H9 (cell line): ENCODE data around the gene VPS35L. TPM values are rescaled to one million over a fixed set of nuclear protein-coding genes. Genes with fewer than 3 reads are reported as not detected.

Experiments used
- DNase-seq: peaks from one replicate; pipeline ENCODE4 v3.0.0-alpha.2; 2017
- H2AFZ ChIP-seq: one replicate; pipeline ENCODE4 v1.6.1; 2013; ENCODE audit warnings: mild to moderate bottlenecking, low read length, control low read depth, moderate library complexity
- H2AK5ac ChIP-seq: 2 replicates; pipeline ENCODE4 v1.6.1; 2013; ENCODE audit warnings: low read length, control low read depth, mixed read lengths; ENCODE audit not compliant: insufficient read length
- H2BK120ac ChIP-seq: one replicate; pipeline ENCODE4 v1.6.1; 2013; ENCODE audit warnings: low read depth, mild to moderate bottlenecking, low read length, control low read depth, inconsistent platforms; ENCODE audit not compliant: poor library complexity, severe bottlenecking
- H2BK12ac ChIP-seq: 2 replicates; pipeline ENCODE4 v1.6.1; 2013; ENCODE audit warnings: low read length, control low read depth, mixed read lengths, low read depth; ENCODE audit not compliant: insufficient read length
- H2BK15ac ChIP-seq: 2 replicates; pipeline ENCODE4 v1.6.1; 2013; ENCODE audit warnings: low read depth, low read length, control low read depth
- H2BK20ac ChIP-seq: one replicate; pipeline ENCODE4 v1.6.1; 2013; ENCODE audit warnings: low read depth, mild to moderate bottlenecking, low read length, control low read depth, inconsistent platforms; ENCODE audit not compliant: poor library complexity, severe bottlenecking
- H2BK5ac ChIP-seq: 2 replicates; pipeline ENCODE4 v1.6.1; 2013; ENCODE audit warnings: low read length, control low read depth, mixed read lengths; ENCODE audit not compliant: insufficient read length
- H3K14ac ChIP-seq: 2 replicates; pipeline ENCODE4 v1.6.1; 2013; ENCODE audit warnings: low read length, control low read depth; ENCODE audit not compliant: insufficient read depth
- H3K18ac ChIP-seq: 2 replicates; pipeline ENCODE4 v1.6.1; 2013; ENCODE audit warnings: low read depth, mild to moderate bottlenecking, mixed read lengths, low read length, control low read depth; ENCODE audit not compliant: insufficient read length
- H3K23ac ChIP-seq: 2 replicates; pipeline ENCODE4 v1.6.1; 2013; ENCODE audit warnings: low read length, control low read depth, mixed read lengths, low read depth; ENCODE audit not compliant: insufficient read length
- H3K23me2 ChIP-seq: 2 replicates; pipeline ENCODE4 v1.6.1; 2013; ENCODE audit warnings: low read depth, mild to moderate bottlenecking, mixed read lengths, low read length, control low read depth; ENCODE audit not compliant: insufficient read length, poor library complexity, severe bottlenecking
- H3K27ac ChIP-seq: 2 replicates; pipeline ENCODE4 v1.5.1; 2013; ENCODE audit warnings: low read length, control low read depth, mixed read lengths, low read depth; ENCODE audit not compliant: insufficient read length
- H3K27me3 ChIP-seq: 2 replicates; pipeline ENCODE4 v1.6.1; 2013; ENCODE audit warnings: low read length, control low read depth, inconsistent platforms; ENCODE audit not compliant: insufficient read depth
- H3K4ac ChIP-seq: 2 replicates; pipeline ENCODE4 v1.6.1; 2013; ENCODE audit warnings: low read depth, mild to moderate bottlenecking, control low read depth, inconsistent platforms, low read length, moderate library complexity
- H3K4me1 ChIP-seq: 2 replicates; pipeline ENCODE4 v1.6.1; 2013; ENCODE audit warnings: low read length, control low read depth, inconsistent platforms; ENCODE audit not compliant: insufficient read depth
- H3K4me2 ChIP-seq: 2 replicates; pipeline ENCODE4 v1.6.1; 2013; ENCODE audit warnings: low read length, control low read depth, mixed read lengths; ENCODE audit not compliant: insufficient read length, insufficient read depth
- H3K56ac ChIP-seq: 2 replicates; pipeline ENCODE4 v1.6.1; 2013; ENCODE audit warnings: low read depth, mild to moderate bottlenecking, mixed read lengths, low read length, control low read depth; ENCODE audit not compliant: insufficient read length
- H3K79me1 ChIP-seq: 2 replicates; pipeline ENCODE4 v1.6.1; 2013; ENCODE audit warnings: low read depth, mild to moderate bottlenecking, moderate library complexity, low read length, control low read depth, inconsistent platforms; ENCODE audit not compliant: insufficient read depth, poor library complexity, severe bottlenecking
- H3K79me2 ChIP-seq: 2 replicates; pipeline ENCODE4 v1.6.1; 2013; ENCODE audit warnings: low read length, control low read depth, inconsistent platforms; ENCODE audit not compliant: insufficient read depth
- H3K9ac ChIP-seq: 2 replicates; pipeline ENCODE4 v1.6.1; 2013; ENCODE audit warnings: low read length, control low read depth, mixed read lengths; ENCODE audit not compliant: insufficient read length; ENCODE audit errors: extremely low read depth
- H3K9me3 ChIP-seq: one replicate; pipeline ENCODE4 v1.6.1; 2013; ENCODE audit warnings: low read depth, low read length, inconsistent platforms; ENCODE audit not compliant: control insufficient read depth
- H3T11ph ChIP-seq: one replicate; pipeline ENCODE4 v1.6.1; 2013; ENCODE audit warnings: mild to moderate bottlenecking, low read length, control low read depth, inconsistent platforms
- H4K20me1 ChIP-seq: one replicate; pipeline ENCODE4 v1.6.1; 2013; ENCODE audit not compliant: control insufficient read depth, insufficient read length, insufficient read depth
- H4K5ac ChIP-seq: 2 replicates; pipeline ENCODE4 v1.6.1; 2013; ENCODE audit warnings: low read depth, mild to moderate bottlenecking, mixed read lengths, low read length, control low read depth; ENCODE audit not compliant: insufficient read length
- H4K8ac ChIP-seq: replicated peaks from 2 replicates; pipeline ENCODE4 v1.6.1; 2013; ENCODE audit warnings: low read length, control low read depth, mixed read lengths, low read depth; ENCODE audit not compliant: insufficient read length
- H4K91ac ChIP-seq: 2 replicates; pipeline ENCODE4 v1.6.1; 2013; ENCODE audit warnings: low read depth, mild to moderate bottlenecking, moderate library complexity, mixed read lengths, low read length, control low read depth; ENCODE audit not compliant: insufficient read length
- H3K27ac Mint-ChIP-seq, 3 experiments: 2 replicates in 2 of 3; 3 replicates in 1 of 3; pipeline ENCODE4 v1.8.0; 2020 to 2021; ENCODE audit warnings: mixed read lengths in 3 of 3, mild to moderate bottlenecking in 1 of 3, moderate library complexity in 1 of 3
- H3K27me3 Mint-ChIP-seq: 2 replicates; pipeline ENCODE4 v1.8.0; 2021; ENCODE audit warnings: low read depth, mild to moderate bottlenecking, moderate library complexity, mixed read lengths
- H3K36me3 Mint-ChIP-seq, 3 experiments: 2 replicates in 2 of 3; 3 replicates in 1 of 3; pipeline ENCODE4 v1.8.0; 2020 to 2021; ENCODE audit warnings: low read depth in 3 of 3, mixed read lengths in 3 of 3; ENCODE audit not compliant: insufficient read depth in 1 of 3
- H3K4me1 Mint-ChIP-seq, 2 experiments: 2 replicates each; pipeline ENCODE4 v1.8.0; 2020; ENCODE audit warnings: mixed read lengths in 2 of 2
- H3K4me3 Mint-ChIP-seq, 2 experiments: 2 replicates in 1 of 2; 3 replicates in 1 of 2; pipeline ENCODE4 v1.8.0; 2020 to 2021; ENCODE audit warnings: mild to moderate bottlenecking in 2 of 2, mixed read lengths in 2 of 2, moderate library complexity in 1 of 2
- H3K9me3 Mint-ChIP-seq, 2 experiments: 2 replicates in 1 of 2; 3 replicates in 1 of 2; pipeline ENCODE4 v1.8.0; 2020; ENCODE audit warnings: mild to moderate bottlenecking in 2 of 2, mixed read lengths in 2 of 2, moderate library complexity in 1 of 2
- CTCF ChIP-seq: fragments of 200-600 bp; sonication (generic); conservative IDR thresholded peaks from 3 replicates; pipeline ENCODE4 v1.8.0; 2021; ENCODE audit warnings: antibody characterized with exemption, mild to moderate bottlenecking
- WGBS: extraction: QIAGEN DNeasy Blood & Tissue Kit; methylation state at CpG from one replicate; pipeline ENCODE4 v1.1.7; 2013; ENCODE audit warnings: missing lambda C conversion rate, low lambda C conversion rate, mixed read lengths; ENCODE audit not compliant: insufficient read length; ENCODE audit errors: extremely low coverage; 5-methylcytosine and 5-hydroxymethylcytosine counted together
- total RNA-seq: library from RNA; stranded (reverse); gene quantifications from 2 replicates; pipeline ENCODE4 v1.2.1, GENCODE V29; 2021

The VPS35L gene
- total RNA-seq, 1 experiment from 2014 or later, result 58.4 TPM

- H3K27ac Mint-ChIP-seq, result no peak overlapping the region
- H3K9ac ChIP-seq, result no peak overlapping the region
- no peak overlapping the region for H3K14ac ChIP-seq
- H4K91ac ChIP-seq, result no peak overlapping the region
- H3K27me3 ChIP-seq, result no peaks in the 10 kb centered on the region
- H3K9me3 Mint-ChIP-seq, result no peaks in the 10 kb centered on the region
- no peaks in the 10 kb centered on the region for H3K9me3 ChIP-seq
- no peaks in the 10 kb centered on the region for H3K4me1 ChIP-seq
- no peak overlapping the region for H3K27ac ChIP-seq
- H2BK120ac ChIP-seq, result no peak overlapping the region
- no peaks in the 10 kb centered on the region for H3K79me2 ChIP-seq
- no peak overlapping the region for H2BK5ac ChIP-seq
- H3K56ac ChIP-seq, result no peak overlapping the region
- 0 out of 4 replicates have a peak, but pooled peaks cover 0 to 2% of the 10 kb centered on the region in 2 experiments for H3K4me1 Mint-ChIP-seq
- H3K27me3 Mint-ChIP-seq, result no peaks in the 10 kb centered on the region
- H2BK15ac ChIP-seq, result no peak overlapping the region
- no peaks in the 10 kb centered on the region for H3K36me3 Mint-ChIP-seq
- no peak overlapping the region for H3K4ac ChIP-seq
- no peaks in the 10 kb centered on the region for H4K20me1 ChIP-seq
- H3K23ac ChIP-seq, result no peak overlapping the region
- no peak overlapping the region for H2BK12ac ChIP-seq
- H3K4me3 Mint-ChIP-seq, result no peak overlapping the region
- H4K8ac ChIP-seq, result no peak overlapping the region
- no peaks in the 10 kb centered on the region for H3K79me1 ChIP-seq
- DNase-seq, result no peak
- H2AK5ac ChIP-seq, result no peak overlapping the region
- no peak overlapping the region for H2AFZ ChIP-seq
- no peaks in the 10 kb centered on the region for H3K23me2 ChIP-seq
- no CpG with 5 or more reads among the region's 4 CpGs for WGBS
- H3T11ph ChIP-seq, result no peak overlapping the region
- H3K4me2 ChIP-seq, result no peak overlapping the region
- no peak overlapping the region for H2BK20ac ChIP-seq
- H3K18ac ChIP-seq, result no peak overlapping the region
- no peak for TF ChIP-seq CTCF
- H4K5ac ChIP-seq, result no peak overlapping the region
Measured at GRCh38 chr16:19749571-19750080, 194.1 kb downstream of the VPS35L start.

Other genes starting within 250 kb of the VPS35L start
- gene TMC5, start 137.8 kb upstream of the VPS35L start, total RNA-seq, result 1.2 and 2.3 TPM in 2 replicates
- 47.7 and 48.6 TPM in 2 replicates for gene GDE1, start 33.6 kb upstream of the VPS35L start, total RNA-seq
- gene CCP110, start 31.8 kb upstream of the VPS35L start, total RNA-seq, result 17.8 and 21.6 TPM in 2 replicates
- gene KNOP1, start 162.5 kb downstream of the VPS35L start, total RNA-seq, result 88.4 and 93.9 TPM in 2 replicates
- gene IQCK, start 162.6 kb downstream of the VPS35L start, total RNA-seq, result 5.8 and 9.0 TPM in 2 replicates